GM12892 (cell line): Measurements from ENCODE around the gene ADCY9.

Experiments used
- POLR2A ChIP-seq: IDR thresholded peaks from 2 replicates; pipeline ENCODE4 v1.6.1; 2011; ENCODE audit warnings: low read depth, low read length, control low read depth
- POLR2AphosphoS5 ChIP-seq: IDR thresholded peaks from 2 replicates; pipeline ENCODE4 v1.6.1; 2011; ENCODE audit warnings: low read depth, low read length, control low read depth
- TAF1 ChIP-seq: IDR thresholded peaks from 2 replicates; pipeline ENCODE4 v1.6.1; 2011; ENCODE audit warnings: low read depth, mild to moderate bottlenecking, control low read depth, low read length, borderline replicate concordance

GRCh38 chr16:3980253-3981111 is 135.8 kb downstream of the ADCY9 start:
- TF ChIP-seq POLR2A (no peak), POLR2AphosphoS5 (no peak), TAF1 (no peak)
